Activated CD8-positive, alpha-beta memory T cell treated with anti-CD3 and anti-CD28 coated beads for 36 hours (primary cell): ENCODE results near the gene KCNJ10. TPM values are rescaled to one million over a fixed set of nuclear protein-coding genes. Genes with fewer than 3 reads are reported as not detected.
"Not testable (repeated sequence)": the region's sequence is repeated elsewhere in the genome, so short reads cannot be mapped to it uniquely, and the experiment has no call there.

Source experiments
- CTCF ChIA-PET: fragments of 350-600 bp; sonication (Branson Sonifier 250); formaldehyde crosslinking; loops from one replicate; lab custom pipeline; 2021; ENCODE audit warnings: antibody characterized with exemption; lab: Charles Lee
- POLR2A ChIA-PET: fragments of 350-600 bp; sonication (Branson Sonifier 250); formaldehyde crosslinking; loops from one replicate; lab custom pipeline; 2021; ENCODE audit warnings: antibody characterized with exemption; lab: Charles Lee
- total RNA-seq, 2 experiments: library from RNA; stranded (reverse); gene quantifications; one replicate each; pipeline ENCODE4 v1.2.3, GENCODE V29; 2021

The KCNJ10 gene
- not detected for total RNA-seq

- POLR2A ChIA-PET: no interaction called here
These were observed at the start of gene KCNJ10 for GRCh38 chr1:160069460-160070231. Gene KCNJ10, minus strand, starts transcription at chr1:160070160. Its CDS starts 27,628 bp downstream, at chr1:160042532.

GRCh38 chr1:160118928-160119327 lies 49.0 kb upstream of the KCNJ10 start:
- ChIA-PET POLR2A (no interaction called here), CTCF (interaction anchor here (1.1 kb wide), 1 partner anchor 10 kb away, joined by 3 read pairs; no protein-coding TSS in a partner anchor)

More at GRCh38 chr1:160069460-160070231, at the start of gene KCNJ10:
- CTCF ChIA-PET: interaction anchor here (2.4 to 2.6 kb wide), 2 partner anchors 9 to 15 kb away, joined by 11 to 16 read pairs; no protein-coding TSS in a partner anchor

- POLR2A ChIA-PET: no interaction called here
These were observed 47.8 kb upstream of the KCNJ10 start for GRCh38 chr1:160117709-160118183.

GRCh38 chr1:160117300-160117699 lies 47.3 kb upstream of the KCNJ10 start:
- ChIA-PET CTCF (no interaction called here), POLR2A (no interaction called here)

More at GRCh38 chr1:160117709-160118183, 47.8 kb upstream of the KCNJ10 start:
- CTCF ChIA-PET: no interaction called here

- ChIA-PET POLR2A (no interaction called here), CTCF (no interaction called here)
These were observed 46.6 kb upstream of the KCNJ10 start for GRCh38 chr1:160116283-160117147.

GRCh38 chr1:160115545-160116282 lies 45.8 kb upstream of the KCNJ10 start, which contains the start of gene ATP1A2:
Gene ATP1A2, plus strand, starts transcription at chr1:160115759. Its CDS starts 103 bp downstream, at chr1:160115862.
- CTCF ChIA-PET: no interaction called here

GRCh38 chr1:160114085-160114484 lies 44.1 kb upstream of the KCNJ10 start:
- ChIA-PET POLR2A (no interaction called here), CTCF (interaction anchor here (0.5 to 1.6 kb wide), 2 partner anchors 10 to 32 kb away, joined by 3 read pairs; no protein-coding TSS in a partner anchor)

More at GRCh38 chr1:160115545-160116282, 45.8 kb upstream of the KCNJ10 start, which contains the start of gene ATP1A2:
- POLR2A ChIA-PET: no interaction called here

GRCh38 chr1:160113407-160113806 lies 43.4 kb upstream of the KCNJ10 start:
- CTCF ChIA-PET: interaction anchor here (1.6 kb wide), 1 partner anchor 10 kb away, joined by 3 read pairs; no protein-coding TSS in a partner anchor
- POLR2A ChIA-PET: no interaction called here

GRCh38 chr1:160112357-160112756 lies 42.4 kb upstream of the KCNJ10 start:
- CTCF ChIA-PET: interaction anchor here (1.5 kb wide), 1 partner anchor 11 kb away, joined by 3 read pairs; no protein-coding TSS in a partner anchor
- POLR2A ChIA-PET: no interaction called here

- POLR2A ChIA-PET: not testable (repeated sequence)
- CTCF ChIA-PET: interaction anchor here (0.6 to 1.5 kb wide), 2 partner anchors 10 to 82 kb away, joined by 3 read pairs; no protein-coding TSS in a partner anchor
These were observed 41.5 kb upstream of the KCNJ10 start for GRCh38 chr1:160111462-160111861.

GRCh38 chr1:160109686-160110085 lies 39.7 kb upstream of the KCNJ10 start:
- ChIA-PET CTCF (interaction anchor here (0.6 to 0.9 kb wide), 2 partner anchors 14 to 1851 kb away, joined by 3 read pairs; no protein-coding TSS in a partner anchor), POLR2A (no interaction called here)

GRCh38 chr1:160108888-160109662 lies 39.1 kb upstream of the KCNJ10 start:
- ChIA-PET CTCF (interaction anchor here (0.6 to 2.1 kb wide), 9 partner anchors 10 to 1852 kb away, joined by 3 to 6 read pairs (median 3); no protein-coding TSS in a partner anchor), POLR2A (no interaction called here)

GRCh38 chr1:160107512-160107911 lies 37.6 kb upstream of the KCNJ10 start:
- ChIA-PET CTCF (interaction anchor here (1.4 to 2.1 kb wide), 5 partner anchors 10 to 269 kb away, joined by 3 to 6 read pairs (median 4); no protein-coding TSS in a partner anchor), POLR2A (no interaction called here)

GRCh38 chr1:160105155-160105554 lies 35.2 kb upstream of the KCNJ10 start:
- ChIA-PET POLR2A (no interaction called here), CTCF (interaction anchor here (0.9 to 4.0 kb wide), 3 partner anchors 20 to 271 kb away, joined by 3 to 15 read pairs (median 3); no protein-coding TSS in a partner anchor)

- ChIA-PET CTCF (interaction anchor here (1.0 to 4.0 kb wide), 4 partner anchors 10 to 271 kb away, joined by 3 to 15 read pairs (median 3); no protein-coding TSS in a partner anchor), POLR2A (no interaction called here)
These were observed 34.5 kb upstream of the KCNJ10 start for GRCh38 chr1:160104486-160104885.

- ChIA-PET CTCF (interaction anchor here (1.0 to 4.0 kb wide), 3 partner anchors 10 to 95 kb away, joined by 3 to 15 read pairs (median 3); no protein-coding TSS in a partner anchor), POLR2A (interaction anchor here (0.6 kb wide), 1 partner anchor 118 kb away, joined by 5 read pairs; no protein-coding TSS in a partner anchor)
These were observed 33.9 kb upstream of the KCNJ10 start for GRCh38 chr1:160103658-160104408.
